IPS-18c (cell line): ENCODE data around the gene SERPINB2.

Source experiments
- H3K4me3 ChIP-seq: 2 replicates; pipeline ENCODE4 v1.7.0; 2013; ENCODE audit warnings: low read depth, mild to moderate bottlenecking, low read length, moderate library complexity; ENCODE audit not compliant: insufficient read depth
- H3K9me3 ChIP-seq: one replicate; pipeline ENCODE4 v1.6.1; 2013; ENCODE audit warnings: mild to moderate bottlenecking, low read length, moderate library complexity; ENCODE audit not compliant: control insufficient read depth, insufficient read depth

SERPINB2 gene

DNA sequence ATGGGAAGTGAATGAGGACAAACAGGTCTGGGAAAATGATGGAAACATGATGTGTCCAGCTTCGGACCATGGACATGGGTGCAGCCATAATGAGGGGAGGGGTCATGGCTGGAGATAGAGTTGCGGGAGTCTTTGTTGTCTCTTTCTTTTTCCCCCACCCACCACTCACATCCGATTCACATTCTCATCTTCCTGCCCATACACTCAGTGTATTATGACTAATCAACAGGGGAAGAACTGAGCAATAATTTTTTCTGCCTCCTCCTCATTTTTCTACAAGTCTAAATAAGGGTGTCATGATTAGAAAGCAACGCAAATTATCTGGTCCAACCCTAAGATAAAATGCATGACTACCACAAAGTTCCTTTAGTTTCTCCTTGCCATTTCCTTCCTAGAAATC lies 5.7 kb upstream of the SERPINB2 start:
- H3K4me3 ChIP-seq: no peak overlapping the region
- no peaks in the 10 kb centered on the region for H3K9me3 ChIP-seq

DNA sequence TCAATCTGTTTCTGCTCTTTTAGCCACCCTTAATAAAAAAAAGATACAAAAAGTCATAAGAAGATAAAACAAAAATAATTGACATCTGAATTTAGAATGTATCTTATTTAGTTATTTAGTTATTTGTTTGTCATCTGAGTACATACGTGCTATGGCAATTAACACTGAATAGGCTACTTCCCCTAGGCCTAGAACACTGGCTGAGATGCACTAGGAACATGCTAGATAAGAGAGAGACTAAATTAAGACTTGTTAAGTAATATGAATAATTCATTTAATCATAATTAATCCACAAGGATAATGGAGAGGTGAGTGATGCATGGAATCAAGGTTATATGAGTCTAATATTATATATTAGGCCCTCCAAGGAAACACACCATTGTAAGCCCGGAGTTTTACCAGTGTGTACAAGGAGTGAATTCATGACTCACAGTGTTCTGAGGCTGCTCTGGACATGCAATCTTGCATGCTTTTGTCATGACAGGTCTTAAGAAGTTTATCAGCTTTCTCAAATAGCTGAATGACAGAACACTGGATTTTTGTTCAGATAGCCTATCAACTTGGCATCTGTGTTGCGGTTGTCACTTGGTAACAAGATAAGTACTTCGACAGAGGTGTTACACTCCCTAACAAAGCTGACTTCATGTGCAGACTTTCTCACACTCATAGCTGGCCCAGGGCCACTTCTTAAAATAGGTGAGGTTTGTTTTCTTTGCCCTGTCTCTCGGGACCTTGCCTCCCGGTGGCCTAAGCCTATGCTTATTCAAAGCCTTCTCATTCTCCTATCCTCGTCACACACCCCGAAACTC lies 5.0 kb upstream of the SERPINB2 start:
- Histone ChIP-seq H3K4me3 (no peak overlapping the region), H3K9me3 (no peaks in the 10 kb centered on the region)

DNA sequence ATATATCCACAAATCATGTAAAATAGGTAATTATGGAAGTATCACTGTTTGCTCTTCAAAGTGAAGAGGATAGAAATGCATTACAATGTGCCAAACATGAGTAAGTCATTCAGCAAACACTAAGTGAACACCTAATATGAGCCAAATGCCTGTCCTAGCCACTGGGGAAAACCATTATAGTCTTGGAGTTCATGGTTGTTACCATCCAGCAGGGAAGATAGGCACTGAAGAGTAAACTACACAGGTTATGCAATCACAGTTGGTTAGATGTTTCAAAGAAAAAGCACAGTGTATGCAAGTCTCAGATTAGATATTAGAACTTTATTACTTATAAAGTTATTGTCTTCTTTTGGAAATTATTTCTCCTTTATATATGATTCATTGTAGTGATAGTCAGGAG lies 3.9 kb upstream of the SERPINB2 start:
- H3K9me3 ChIP-seq: no peaks in the 10 kb centered on the region
- no peak overlapping the region for H3K4me3 ChIP-seq

DNA sequence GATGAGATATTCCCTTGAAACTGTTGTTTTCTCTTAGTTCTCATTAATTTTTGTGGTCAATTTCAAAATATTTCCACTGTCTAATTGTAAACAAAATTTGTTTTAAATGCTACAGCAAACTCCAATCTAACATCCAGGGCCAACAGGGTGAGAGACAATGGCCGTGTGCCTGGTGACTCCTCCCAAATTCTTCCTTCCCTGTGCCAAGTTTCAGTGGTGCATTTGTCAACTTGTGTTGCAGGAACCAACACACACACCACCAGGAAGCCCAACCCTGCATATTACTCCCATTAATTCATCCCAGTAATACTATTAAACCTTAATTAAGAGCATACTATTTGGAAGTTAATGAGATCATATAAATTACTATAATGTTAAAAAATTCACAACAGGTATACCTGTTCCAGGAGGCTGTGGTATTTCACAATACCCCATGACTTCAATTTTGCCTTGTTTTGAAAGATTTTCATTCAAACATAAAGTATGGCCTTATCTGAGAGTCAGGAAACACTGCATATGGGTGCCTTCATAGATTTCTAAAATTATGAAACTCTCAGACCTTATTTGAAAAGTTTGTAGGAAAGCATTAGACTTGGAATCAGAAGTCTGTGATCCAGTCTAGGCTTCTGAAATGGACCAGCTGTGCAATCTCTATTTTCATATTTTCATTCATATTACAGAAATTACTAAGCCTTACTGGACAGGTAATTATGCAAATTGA lies 1.1 kb downstream of the SERPINB2 start:
- no peaks in the 10 kb centered on the region for H3K9me3 ChIP-seq

DNA sequence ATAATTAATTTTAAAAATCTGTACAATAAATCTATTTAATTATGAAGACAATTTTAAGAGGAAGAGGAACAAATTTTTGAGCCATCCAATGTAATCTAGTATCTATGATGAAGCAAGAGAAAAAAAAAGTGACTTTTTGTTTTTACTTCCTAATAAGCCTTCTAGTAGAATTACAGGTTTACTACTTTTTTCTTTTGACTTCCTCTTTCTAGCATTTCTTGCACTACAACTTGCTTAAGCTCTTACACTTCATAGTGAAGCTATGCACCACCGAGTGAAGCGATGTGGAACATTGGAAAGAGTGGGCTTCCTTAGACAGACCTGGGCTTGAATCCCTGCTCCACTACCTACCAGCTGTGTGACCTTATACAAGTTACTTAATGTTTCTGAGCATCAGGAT lies 2.1 kb downstream of the SERPINB2 start:
- Histone ChIP-seq H3K9me3 (no peaks in the 10 kb centered on the region), H3K4me3 (no peak overlapping the region)

More for the DNA sequence above, 1.1 kb downstream of the SERPINB2 start:
- H3K4me3 ChIP-seq: no peak overlapping the region

DNA sequence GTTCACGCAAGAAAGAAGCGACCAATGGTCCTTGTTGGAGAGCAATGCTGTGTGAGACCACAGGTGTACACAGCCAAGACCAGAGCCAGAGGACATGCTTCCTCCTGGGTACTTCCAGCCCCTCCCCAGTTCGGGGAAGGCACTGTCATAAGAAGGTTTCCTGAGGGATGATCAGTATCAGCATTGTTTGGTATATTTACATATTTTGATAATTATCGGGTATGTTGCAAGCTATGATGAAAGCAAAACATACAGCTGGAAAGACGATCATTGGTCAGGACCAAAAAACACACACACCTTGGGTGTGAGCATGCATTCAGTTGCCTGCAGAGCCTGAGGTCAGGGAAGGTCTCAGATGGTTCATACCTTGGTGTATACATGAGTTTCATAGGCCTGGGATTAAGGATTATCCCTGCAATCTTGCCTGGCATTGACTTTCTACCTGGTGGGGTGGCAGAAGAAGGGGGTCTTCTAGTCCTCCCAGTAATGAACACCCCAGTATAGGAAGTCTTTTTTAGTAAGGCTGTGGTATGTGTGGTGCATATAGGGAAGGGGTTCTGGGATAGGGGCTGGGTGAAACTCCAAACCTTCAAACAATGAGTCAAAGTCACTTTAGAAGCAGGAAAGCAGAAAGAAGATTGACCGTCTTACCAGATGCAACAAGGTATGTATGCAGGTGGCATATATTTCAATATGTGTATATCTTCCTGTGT lies 2.9 kb downstream of the SERPINB2 start:
- Histone ChIP-seq H3K9me3 (no peaks in the 10 kb centered on the region), H3K4me3 (no peak overlapping the region)

DNA sequence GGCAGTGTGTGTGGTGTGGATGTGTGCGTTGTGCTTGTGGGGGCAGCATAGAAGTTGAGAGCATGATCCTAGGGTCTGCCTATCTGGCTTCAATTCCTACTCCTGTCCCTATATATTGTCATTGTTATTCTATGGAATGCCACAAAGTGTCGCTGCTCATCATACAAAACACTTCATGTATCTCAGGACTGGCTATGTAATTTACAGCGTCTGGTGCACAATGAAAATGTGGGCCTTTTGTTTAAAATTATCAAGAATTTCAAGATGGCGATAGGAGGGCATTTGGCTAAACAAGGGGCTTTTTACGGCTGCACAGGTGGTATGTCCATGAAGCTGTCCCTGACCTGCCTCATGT lies 3.4 kb downstream of the SERPINB2 start:
- no peaks in the 10 kb centered on the region for H3K9me3 ChIP-seq
- no peak overlapping the region for H3K4me3 ChIP-seq

DNA sequence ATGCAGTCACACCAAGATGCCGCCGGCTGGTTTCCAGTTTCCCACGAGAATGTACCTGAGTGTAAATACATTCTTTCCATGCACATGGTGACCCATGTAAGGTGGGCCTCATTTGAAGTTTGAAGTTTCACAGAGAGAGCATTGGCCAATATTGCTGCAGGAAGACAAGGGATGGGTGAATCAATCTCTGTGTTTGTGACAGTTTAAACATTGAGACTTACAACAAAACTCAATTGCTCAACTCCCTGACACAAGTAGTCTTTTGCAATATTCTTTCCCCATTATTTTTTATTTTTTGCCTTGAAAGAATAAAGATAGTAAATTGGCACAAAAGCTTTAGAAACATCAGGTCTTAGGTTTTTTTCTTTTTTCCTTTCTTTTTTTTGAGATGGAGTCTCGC lies 5.1 kb downstream of the SERPINB2 start:
- Histone ChIP-seq H3K4me3 (no peak overlapping the region), H3K9me3 (no peaks in the 10 kb centered on the region)

DNA sequence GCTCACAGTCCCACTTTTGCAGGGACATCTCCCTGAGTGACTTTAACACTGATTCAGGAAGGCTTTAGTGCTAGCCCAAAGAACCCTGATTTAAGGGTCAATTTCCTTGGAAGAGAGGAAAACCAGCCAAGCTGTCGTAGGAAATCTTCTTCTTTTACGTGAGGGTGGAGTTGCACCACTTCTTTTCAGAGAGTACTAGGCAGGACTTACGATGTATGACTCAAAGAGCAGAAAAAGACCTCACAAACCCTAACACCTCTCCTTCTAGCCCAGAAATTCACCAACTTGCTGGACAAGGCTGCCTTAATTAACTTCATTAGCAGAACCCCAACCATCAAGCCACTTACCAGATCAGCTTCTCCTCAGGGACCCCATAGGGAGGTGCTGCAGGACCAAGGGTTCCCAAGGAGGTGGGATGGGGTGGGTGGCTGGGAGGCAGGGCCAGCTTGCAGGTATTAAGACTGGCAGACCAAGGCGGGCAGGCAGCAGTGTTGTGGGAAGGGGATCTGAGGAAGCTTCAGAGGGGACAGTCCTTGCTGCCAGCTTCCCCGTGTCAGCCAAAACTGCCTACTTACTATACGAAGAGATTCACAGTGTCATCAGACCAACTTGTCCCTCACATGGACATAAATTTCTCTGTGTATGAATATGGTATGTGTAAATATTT lies 6.7 kb downstream of the SERPINB2 start:
- H3K4me3 ChIP-seq: no peak overlapping the region
- no peaks in the 10 kb centered on the region for H3K9me3 ChIP-seq

DNA sequence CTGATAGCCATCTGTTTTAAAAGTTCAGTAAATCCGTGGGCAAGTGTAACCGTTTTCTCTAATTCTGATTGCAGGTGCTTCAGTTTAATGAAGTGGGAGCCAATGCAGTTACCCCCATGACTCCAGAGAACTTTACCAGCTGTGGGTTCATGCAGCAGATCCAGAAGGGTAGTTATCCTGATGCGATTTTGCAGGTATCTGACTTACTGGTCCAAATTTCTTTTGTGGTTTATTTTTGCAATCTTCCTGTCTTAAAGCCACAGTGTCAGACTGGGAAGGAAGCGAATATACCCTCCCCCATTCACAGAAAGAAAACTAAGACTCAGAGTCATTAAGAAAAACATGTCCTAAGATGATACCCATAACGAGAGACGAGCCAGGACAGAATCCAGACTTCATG lies 7.7 kb downstream of the SERPINB2 start:
- no peak overlapping the region for H3K4me3 ChIP-seq
- no peaks in the 10 kb centered on the region for H3K9me3 ChIP-seq

DNA sequence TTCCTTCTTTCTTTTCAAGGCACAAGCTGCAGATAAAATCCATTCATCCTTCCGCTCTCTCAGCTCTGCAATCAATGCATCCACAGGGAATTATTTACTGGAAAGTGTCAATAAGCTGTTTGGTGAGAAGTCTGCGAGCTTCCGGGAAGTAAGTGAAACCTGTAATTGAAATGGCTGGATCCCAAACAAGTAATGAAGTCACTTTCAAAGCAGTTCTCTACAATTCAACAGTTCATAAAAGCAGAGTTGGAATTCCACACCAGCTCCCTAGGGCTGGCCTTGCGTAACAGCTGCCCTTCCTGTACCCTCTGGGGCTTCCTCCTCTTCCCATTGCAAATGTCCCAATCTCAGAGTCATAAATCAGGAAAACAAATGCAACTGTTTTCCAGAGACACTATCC lies 9.6 kb downstream of the SERPINB2 start:
- Histone ChIP-seq H3K9me3 (no peaks in the 10 kb centered on the region), H3K4me3 (no peak overlapping the region)

DNA sequence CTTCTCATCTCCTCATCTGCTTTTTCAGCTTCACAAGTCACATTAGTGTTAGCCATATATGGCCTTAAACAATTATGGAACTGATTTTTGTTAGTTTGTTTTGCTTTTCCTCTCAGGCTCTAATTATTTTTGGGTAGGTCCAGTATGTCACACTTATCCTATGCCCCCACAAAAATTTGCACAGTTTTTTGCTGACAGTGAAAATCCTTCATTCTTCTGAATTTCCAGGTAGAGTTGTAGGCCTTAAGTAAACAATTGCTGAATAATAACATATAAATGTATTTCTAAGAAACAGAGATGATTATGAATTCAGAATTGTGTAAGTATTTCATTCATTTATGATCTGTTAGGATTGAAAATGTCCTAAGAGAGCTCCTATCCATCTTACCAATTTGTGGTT lies 11.7 kb downstream of the SERPINB2 start:
- Histone ChIP-seq H3K9me3 (no peaks in the 10 kb centered on the region), H3K4me3 (no peak overlapping the region)

DNA sequence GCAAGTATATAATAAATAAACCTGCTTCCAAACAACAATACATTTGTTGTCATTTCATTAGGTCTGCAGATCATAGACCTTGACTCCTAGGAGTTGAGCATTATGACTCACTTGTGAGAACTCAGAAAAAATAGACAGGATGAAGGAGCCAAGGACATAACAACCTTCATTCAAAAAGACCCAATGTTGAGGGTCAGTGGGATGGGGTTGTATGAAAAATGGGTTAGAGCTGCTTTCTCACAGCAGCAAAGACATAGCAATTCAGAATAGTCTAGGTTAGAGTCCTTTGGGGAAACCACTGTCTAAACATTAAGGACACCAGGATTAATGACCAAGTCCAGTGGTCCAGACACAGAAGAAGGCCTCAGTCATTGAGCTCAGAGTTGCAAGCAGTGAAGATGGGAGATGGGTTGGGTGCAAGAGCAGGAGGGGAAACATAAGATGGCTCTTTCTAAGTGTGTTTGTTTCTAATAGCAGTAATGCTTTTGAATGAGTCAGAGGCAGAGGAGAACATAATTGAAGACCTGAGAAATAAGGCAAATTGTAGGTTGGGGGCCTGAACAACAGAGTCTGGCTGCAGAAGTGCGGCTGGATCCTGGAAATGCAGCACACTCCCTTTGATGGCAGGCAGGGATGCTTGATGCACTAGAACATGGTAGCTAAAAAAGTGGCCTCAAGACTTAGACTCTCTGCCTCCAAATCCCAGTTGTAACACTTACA lies 16.5 kb downstream of the SERPINB2 start:
- no peaks in the 10 kb centered on the region for H3K9me3 ChIP-seq
- H3K4me3 ChIP-seq: no peak overlapping the region

DNA sequence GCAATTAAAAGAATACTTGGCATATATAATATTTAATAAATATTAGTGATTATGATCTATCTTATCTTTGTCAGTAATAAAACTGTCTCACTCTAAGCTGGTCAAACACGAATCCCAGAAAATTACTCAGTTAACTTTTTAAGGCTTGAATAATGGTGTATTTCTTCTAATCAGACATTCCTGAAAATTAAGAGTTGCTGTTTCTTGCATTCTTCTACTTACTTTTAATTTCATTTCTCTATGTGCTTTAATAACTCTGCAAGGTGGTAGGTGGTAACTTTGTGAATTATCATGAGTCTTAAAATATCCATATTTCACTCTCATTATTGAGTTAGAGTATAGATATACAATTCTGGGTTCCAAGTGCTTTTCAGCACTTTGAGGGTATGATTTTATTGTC lies 17.2 kb downstream of the SERPINB2 start:
- H3K4me3 ChIP-seq: no peak overlapping the region

DNA sequence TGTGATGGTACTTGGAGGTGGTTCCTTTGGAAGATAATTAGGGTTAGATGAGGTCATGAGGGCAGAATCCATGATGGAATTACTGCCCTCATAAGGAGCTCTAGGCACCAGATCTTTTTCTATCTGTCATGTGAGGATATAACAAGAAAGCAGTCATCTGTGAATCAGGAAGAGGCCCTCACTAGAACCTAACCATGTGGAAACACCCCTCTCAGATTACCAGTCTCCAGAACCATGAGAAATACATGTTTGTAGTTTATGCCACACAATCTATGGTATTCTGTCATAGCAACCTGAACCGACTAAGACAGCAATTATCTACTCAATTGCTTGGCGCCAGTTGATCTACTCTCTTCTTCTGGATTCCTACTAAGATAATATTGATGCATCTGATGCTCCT lies 17.9 kb downstream of the SERPINB2 start:
- Histone ChIP-seq H3K9me3 (no peaks in the 10 kb centered on the region), H3K4me3 (no peak overlapping the region)

More for the DNA sequence above, 17.2 kb downstream of the SERPINB2 start:
- no peaks in the 10 kb centered on the region for H3K9me3 ChIP-seq

DNA sequence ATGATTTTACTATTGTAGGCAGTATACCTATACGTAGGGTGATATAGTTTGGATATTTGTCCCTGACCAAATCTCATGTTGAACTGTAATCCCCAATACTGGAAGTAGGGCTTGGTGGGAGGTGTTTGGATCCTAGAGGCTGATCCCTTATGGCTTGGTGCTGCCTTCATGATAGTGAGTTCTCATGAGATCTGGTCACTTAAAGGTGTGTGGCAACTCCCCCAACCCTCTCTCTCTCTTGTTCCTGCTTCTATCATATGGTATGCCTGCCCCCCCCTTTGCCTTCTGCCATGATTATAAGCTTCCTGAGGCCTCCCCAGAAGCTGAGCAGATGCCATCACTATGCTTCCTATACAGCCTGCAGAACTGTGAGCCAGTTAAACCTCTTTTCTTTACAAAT lies 18.6 kb downstream of the SERPINB2 start:
- Histone ChIP-seq H3K4me3 (no peak overlapping the region), H3K9me3 (no peaks in the 10 kb centered on the region)

DNA sequence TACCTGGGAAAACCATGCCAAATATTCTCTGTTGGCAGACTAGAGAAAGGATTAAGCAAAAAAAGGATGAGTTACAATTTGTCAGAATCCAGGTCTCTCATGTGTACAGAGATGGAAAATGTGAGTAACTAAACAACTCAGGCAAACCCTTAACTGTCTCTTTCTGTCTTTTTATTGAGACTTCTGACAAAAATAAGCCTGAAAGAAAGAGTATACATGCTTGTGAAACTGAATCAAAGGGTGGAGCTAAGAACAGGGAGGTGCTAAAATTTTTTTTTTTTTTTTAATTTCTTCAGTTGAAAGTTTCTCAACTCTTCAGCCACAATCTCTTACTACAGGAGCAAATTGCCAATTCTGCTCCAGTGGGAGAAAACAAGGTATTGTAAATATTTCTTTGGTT lies 20.2 kb downstream of the SERPINB2 start, which contains the start of gene SERPINB10:
TSS of gene SERPINB10 (plus strand) at position 295 of the 400 bp plus-strand sequence. CDS start 7,553 bp downstream, outside the sequence.
- H3K4me3 ChIP-seq: no peak within 1 kb of the TSS
- no peaks in the 10 kb centered on the region for H3K9me3 ChIP-seq
